HEK293 (cell line): ENCODE measurements around the gene PARG.

Experiments
- CTCF ChIA-PET: fragments of 350-600 bp; formaldehyde crosslinking; extraction: SDS; loops from one replicate; lab custom pipeline; 2021; ENCODE audit warnings: antibody characterized with exemption; lab: Yijun Ruan, JAX
- POLR2A ChIA-PET: fragments of 300-600 bp; formaldehyde crosslinking; extraction: SDS; loops from one replicate; lab custom pipeline; 2020; ENCODE audit warnings: antibody characterized with exemption, inconsistent platforms; lab: Yijun Ruan, JAX
- H3K27ac ChIP-seq: fragments of 200-500 bp; sonication (Bioruptor generic); 2 replicates; pipeline ENCODE4 v1.5.1; 2014; ENCODE audit warnings: low read depth, low read length, control low read depth, inconsistent platforms; ENCODE audit errors: extremely low read depth
- H3K36me3 ChIP-seq, 2 experiments: fragments of 200-500 bp in 1 of 2; sonication (Bioruptor generic) in 1 of 2; 1 replicate in 1 of 2; 2 replicates in 1 of 2; pipeline ENCODE4 v1.5.1; 2014 to 2017; ENCODE audit warnings: inconsistent platforms in 2 of 2, low read length in 2 of 2; ENCODE audit not compliant: control insufficient read depth in 2 of 2, insufficient read depth in 1 of 2
- H3K4me1 ChIP-seq: fragments of 200-500 bp; sonication (Bioruptor generic); 2 replicates; pipeline ENCODE4 v1.5.1; 2014; ENCODE audit warnings: mild to moderate bottlenecking, low read length, inconsistent platforms; ENCODE audit not compliant: control insufficient read depth, insufficient read depth
- H3K4me3 ChIP-seq: 2 replicates; pipeline ENCODE4 v1.5.1; 2011; ENCODE audit warnings: low read depth, mild to moderate bottlenecking, control low read depth, low read length, moderate library complexity
- H3K9me3 ChIP-seq: fragments of 200-500 bp; sonication (Bioruptor generic); 2 replicates; pipeline ENCODE4 v1.5.1; 2014; ENCODE audit warnings: low read depth, low read length, inconsistent platforms; ENCODE audit not compliant: control insufficient read depth, insufficient read depth
- OSR2 ChIP-seq: fragments of 450-650 bp; formaldehyde crosslinking; IDR thresholded peaks from 2 replicates; pipeline ENCODE4 v1.5.1; 2016; ENCODE audit warnings: missing biosample characterization, missing genetic modification characterization
- SP7 ChIP-seq: fragments of 450-650 bp; formaldehyde crosslinking; IDR thresholded peaks from 2 replicates; pipeline ENCODE4 v1.5.1; 2016; ENCODE audit warnings: missing biosample characterization, missing genetic modification characterization
- ZBTB8A ChIP-seq: fragments of 450-650 bp; formaldehyde crosslinking; IDR thresholded peaks from 2 replicates; pipeline ENCODE4 v1.5.1; 2016; ENCODE audit warnings: missing biosample characterization, missing genetic modification characterization
- ZEB2 ChIP-seq: fragments of 450-650 bp; formaldehyde crosslinking; IDR thresholded peaks from 2 replicates; pipeline ENCODE4 v1.5.1; 2016; ENCODE audit warnings: missing biosample characterization, missing genetic modification characterization
- ZNF114 ChIP-seq: fragments of 450-650 bp; formaldehyde crosslinking; IDR thresholded peaks from 2 replicates; pipeline ENCODE4 v1.5.0; 2017; ENCODE audit warnings: missing biosample characterization, missing genetic modification characterization
- ZNF169 ChIP-seq: fragments of 450-650 bp; formaldehyde crosslinking; IDR thresholded peaks from 2 replicates; pipeline ENCODE4 v1.5.1; 2016; ENCODE audit warnings: missing biosample characterization, missing genetic modification characterization
- ZNF302 ChIP-seq: fragments of 450-650 bp; formaldehyde crosslinking; IDR thresholded peaks from 2 replicates; pipeline ENCODE4 v1.5.1; 2016; ENCODE audit warnings: missing biosample characterization, missing genetic modification characterization, low read depth
- ZNF311 ChIP-seq: fragments of 450-650 bp; formaldehyde crosslinking; IDR thresholded peaks from 2 replicates; pipeline ENCODE4 v1.5.1; 2017; ENCODE audit warnings: missing biosample characterization, missing genetic modification characterization, borderline replicate concordance
- ZNF324 ChIP-seq: fragments of 450-650 bp; formaldehyde crosslinking; IDR thresholded peaks from 2 replicates; pipeline ENCODE4 v1.5.1; 2016; ENCODE audit warnings: missing biosample characterization, missing genetic modification characterization
- ZNF391 ChIP-seq: fragments of 450-650 bp; formaldehyde crosslinking; IDR thresholded peaks from 2 replicates; pipeline ENCODE4 v1.5.1; 2016; ENCODE audit warnings: low read depth, missing biosample characterization, missing genetic modification characterization, borderline replicate concordance
- ZNF394 ChIP-seq: fragments of 450-650 bp; formaldehyde crosslinking; IDR thresholded peaks from 2 replicates; pipeline ENCODE4 v1.5.1; 2016; ENCODE audit warnings: missing biosample characterization, missing genetic modification characterization, mild to moderate bottlenecking, moderate library complexity, borderline replicate concordance
- ZNF560 ChIP-seq: fragments of 450-650 bp; formaldehyde crosslinking; IDR thresholded peaks from 2 replicates; pipeline ENCODE4 v1.5.1; 2017; ENCODE audit warnings: missing biosample characterization, missing genetic modification characterization, borderline replicate concordance
- ZNF654 ChIP-seq: fragments of 450-650 bp; formaldehyde crosslinking; IDR thresholded peaks from 2 replicates; pipeline ENCODE4 v1.5.1; 2016; ENCODE audit warnings: low read depth, missing biosample characterization, missing genetic modification characterization
- ZNF677 ChIP-seq: fragments of 450-650 bp; IDR thresholded peaks from 2 replicates; pipeline ENCODE4 v1.5.0; 2018; ENCODE audit warnings: missing biosample characterization, mild to moderate bottlenecking, missing genetic modification characterization, moderate library complexity
- ZNF747 ChIP-seq: fragments of 450-650 bp; formaldehyde crosslinking; IDR thresholded peaks from 2 replicates; pipeline ENCODE4 v1.5.1; 2016; ENCODE audit warnings: missing biosample characterization, missing genetic modification characterization
- ZSCAN23 ChIP-seq: fragments of 450-650 bp; formaldehyde crosslinking; IDR thresholded peaks from 2 replicates; pipeline ENCODE4 v1.5.1; 2016; ENCODE audit warnings: missing biosample characterization, missing genetic modification characterization
- TF ChIP-seq, protein P1 (sequence below): fragments of 450-650 bp; formaldehyde crosslinking; IDR thresholded peaks from 2 replicates; pipeline ENCODE4 v1.5.1; 2016; ENCODE audit warnings: missing biosample characterization, missing genetic modification characterization, low read depth
- TF ChIP-seq, protein P2 (sequence below): fragments of 450-650 bp; formaldehyde crosslinking; IDR thresholded peaks from 2 replicates; pipeline ENCODE4 v1.5.1; 2016; ENCODE audit warnings: missing biosample characterization, missing genetic modification characterization, low read depth

Gene PARG

DNA sequence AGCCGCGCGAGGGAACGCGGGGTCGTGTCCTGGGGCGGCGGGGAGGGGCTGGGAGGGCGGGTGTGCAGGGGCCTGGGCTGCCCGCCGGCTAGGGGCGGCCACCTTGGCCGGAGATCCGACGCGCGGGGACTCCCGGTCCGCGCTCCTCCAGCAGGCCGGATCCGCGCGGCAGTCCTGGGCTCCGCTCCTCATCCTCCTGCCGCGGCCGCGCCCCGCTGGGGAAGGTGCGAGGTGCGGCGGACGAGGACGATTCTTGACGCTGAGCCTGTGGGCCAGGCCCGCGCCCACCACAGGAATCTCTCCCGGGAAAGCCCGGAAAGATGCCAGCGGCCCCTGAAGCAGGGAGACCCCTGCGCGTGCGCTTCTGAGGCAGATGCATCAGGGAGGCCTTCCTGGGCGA lies 173.1 kb downstream of the PARG start (continued):
- TF ChIP-seq, protein P1, sequence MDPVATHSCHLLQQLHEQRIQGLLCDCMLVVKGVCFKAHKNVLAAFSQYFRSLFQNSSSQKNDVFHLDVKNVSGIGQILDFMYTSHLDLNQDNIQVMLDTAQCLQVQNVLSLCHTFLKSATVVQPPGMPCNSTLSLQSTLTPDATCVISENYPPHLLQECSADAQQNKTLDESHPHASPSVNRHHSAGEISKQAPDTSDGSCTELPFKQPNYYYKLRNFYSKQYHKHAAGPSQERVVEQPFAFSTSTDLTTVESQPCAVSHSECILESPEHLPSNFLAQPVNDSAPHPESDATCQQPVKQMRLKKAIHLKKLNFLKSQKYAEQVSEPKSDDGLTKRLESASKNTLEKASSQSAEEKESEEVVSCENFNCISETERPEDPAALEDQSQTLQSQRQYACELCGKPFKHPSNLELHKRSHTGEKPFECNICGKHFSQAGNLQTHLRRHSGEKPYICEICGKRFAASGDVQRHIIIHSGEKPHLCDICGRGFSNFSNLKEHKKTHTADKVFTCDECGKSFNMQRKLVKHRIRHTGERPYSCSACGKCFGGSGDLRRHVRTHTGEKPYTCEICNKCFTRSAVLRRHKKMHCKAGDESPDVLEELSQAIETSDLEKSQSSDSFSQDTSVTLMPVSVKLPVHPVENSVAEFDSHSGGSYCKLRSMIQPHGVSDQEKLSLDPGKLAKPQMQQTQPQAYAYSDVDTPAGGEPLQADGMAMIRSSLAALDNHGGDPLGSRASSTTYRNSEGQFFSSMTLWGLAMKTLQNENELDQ (tag by site-specific recombination): no peak

DNA sequence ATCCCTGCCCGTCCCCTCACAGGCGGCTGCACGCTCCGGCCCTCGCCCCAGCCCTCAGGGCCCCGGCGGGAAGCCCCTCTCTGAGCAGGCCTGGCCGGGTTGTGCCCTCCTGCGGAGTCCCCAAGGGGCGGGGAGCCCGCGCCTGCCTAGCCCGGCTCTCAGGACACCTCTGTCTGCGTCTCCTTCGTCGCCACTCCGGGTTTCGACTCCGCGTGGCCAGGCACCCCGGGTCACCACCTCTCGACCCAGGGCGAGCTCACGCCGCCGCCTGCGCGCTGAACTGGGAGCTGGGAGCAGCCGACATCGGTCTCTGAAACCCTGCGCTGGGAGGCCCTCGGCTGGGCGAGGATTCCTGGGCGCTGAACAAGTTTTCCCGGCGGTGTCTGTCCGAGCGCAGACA lies 173.5 kb downstream of the PARG start:
- TF ChIP-seq, protein P2, sequence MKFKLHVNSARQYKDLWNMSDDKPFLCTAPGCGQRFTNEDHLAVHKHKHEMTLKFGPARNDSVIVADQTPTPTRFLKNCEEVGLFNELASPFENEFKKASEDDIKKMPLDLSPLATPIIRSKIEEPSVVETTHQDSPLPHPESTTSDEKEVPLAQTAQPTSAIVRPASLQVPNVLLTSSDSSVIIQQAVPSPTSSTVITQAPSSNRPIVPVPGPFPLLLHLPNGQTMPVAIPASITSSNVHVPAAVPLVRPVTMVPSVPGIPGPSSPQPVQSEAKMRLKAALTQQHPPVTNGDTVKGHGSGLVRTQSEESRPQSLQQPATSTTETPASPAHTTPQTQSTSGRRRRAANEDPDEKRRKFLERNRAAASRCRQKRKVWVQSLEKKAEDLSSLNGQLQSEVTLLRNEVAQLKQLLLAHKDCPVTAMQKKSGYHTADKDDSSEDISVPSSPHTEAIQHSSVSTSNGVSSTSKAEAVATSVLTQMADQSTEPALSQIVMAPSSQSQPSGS: no peak
- TF ChIP-seq SP7 (tag by site-specific recombination) (no peak), ZNF747 (tag by site-specific recombination) (no peak), ZNF311 (tag by site-specific recombination) (no peak), ZNF324 (no peak), ZNF560 (tag by site-specific recombination) (no peak), OSR2 (tag by site-specific recombination) (no peak), ZNF169 (tag by site-specific recombination) (no peak), ZBTB8A (tag by site-specific recombination) (no peak), ZNF302 (no peak), ZNF391 (no peak), ZNF114 (tag by site-specific recombination) (no peak), ZNF394 (tag by site-specific recombination) (no peak), ZNF677 (tag by site-specific recombination) (no peak), ZNF654 (no peak), ZEB2 (tag by site-specific recombination) (no peak), ZSCAN23 (tag by site-specific recombination) (no peak)
- TF ChIP-seq, all 188 proteins: peak for 0
- ChIA-PET POLR2A (interaction anchor here (0.6 kb wide), 1 partner anchor 17 kb away, joined by 3 read pairs; no protein-coding TSS in a partner anchor), CTCF (no interaction called here)
- no peaks in the 10 kb centered on the region for H3K36me3 ChIP-seq
- no peak overlapping the region for H3K27ac ChIP-seq
- no peaks in the 10 kb centered on the region for H3K4me1 ChIP-seq
- H3K9me3 ChIP-seq: no peaks in the 10 kb centered on the region
- H3K4me3 ChIP-seq: no peak overlapping the region
